HCT116 (cell line): ENCODE results near the gene SUN3. TPM values are rescaled to one million over a fixed set of nuclear protein-coding genes. Genes with fewer than 3 reads are reported as not detected.

Source experiments
- ATAC-seq: fragments of 200-7000 bp; cut with Tn5 transposase; 2 replicates; pipeline ENCODE4 v1.9.1; 2020; ENCODE audit warnings: mild to moderate bottlenecking, moderate library complexity
- BruUV-seq: library from RNA; stranded (reverse); fragments of 400-500 nt; replicated peaks from 2 replicates; lab custom pipeline; 2021; lab: Mats Ljungman, UMichigan
- CTCF ChIA-PET: fragments of 300-600 bp; sonication (Branson Sonifier 250); formaldehyde crosslinking; loops from one replicate; lab custom pipeline; 2021; ENCODE audit warnings: antibody characterized with exemption; lab: Charles Lee
- POLR2A ChIA-PET: fragments of 300-600, 350-600 bp; sonication (Branson Sonifier 250); formaldehyde crosslinking; loops from one replicate; lab custom pipeline; 2021; ENCODE audit warnings: antibody characterized with exemption; lab: Charles Lee
- RAD21 ChIA-PET, 2 experiments: fragments of 300-600 bp; sonication (Branson Sonifier 250); formaldehyde crosslinking; loops; one replicate each; lab custom pipeline; 2023; ENCODE audit warnings: low total read pairs in 2 of 2; ENCODE audit not compliant: uncharacterized antibody in 2 of 2, unreplicated experiment in 2 of 2, low non-redundant PET in 1 of 2; lab: Charles Lee
- DNase-seq: peaks from one replicate; pipeline ENCODE4 v3.0.0-alpha.2; 2010; ENCODE audit warnings: low read depth, low spot score
- H2AFZ ChIP-seq: fragments of 200-600 bp; shearing (Covaris generic), sonication (generic); 2 replicates; pipeline ENCODE4 v1.6.1; 2017; ENCODE audit warnings: low read depth, mixed run types, mixed read lengths, antibody characterized with exemption, low read length; ENCODE audit not compliant: poor library complexity, severe bottlenecking
- H3K27ac ChIP-seq: 2 replicates; pipeline ENCODE4 v1.5.1; 2012; ENCODE audit warnings: low read depth, low read length
- H3K27me3 ChIP-seq: fragments of 200-600 bp; sonication (generic); 2 replicates; pipeline ENCODE4 v1.6.1; 2016; ENCODE audit warnings: mixed run types, low read length, mixed read lengths; ENCODE audit not compliant: insufficient read depth
- H3K36me3 ChIP-seq, 2 experiments: fragments of 200-500 bp in 1 of 2; fragments of 200-600 bp in 1 of 2; sonication (Bioruptor generic) in 1 of 2; sonication (generic) in 1 of 2; 2 replicates each; pipeline versions ENCODE4 v1.5.1 to v1.6.1; 2014 to 2016; ENCODE audit warnings: low read length in 2 of 2, inconsistent platforms in 1 of 2, mixed read lengths in 1 of 2, mixed run types in 1 of 2; ENCODE audit not compliant: insufficient read depth in 2 of 2, control insufficient read depth in 1 of 2
- H3K4me1 ChIP-seq, 2 experiments: fragments of 200-600 bp in 1 of 2; sonication (generic) in 1 of 2; 2 replicates each; pipeline versions ENCODE4 v1.5.1 to v1.6.1; 2012 to 2017; ENCODE audit warnings: low read length in 2 of 2, inconsistent platforms in 1 of 2, mild to moderate bottlenecking in 1 of 2, mixed read lengths in 1 of 2, mixed run types in 1 of 2, moderate library complexity in 1 of 2; ENCODE audit not compliant: insufficient read depth in 2 of 2, control insufficient read depth in 1 of 2
- H3K4me2 ChIP-seq: fragments of 200-600 bp; sonication (generic); 2 replicates; pipeline ENCODE4 v1.6.1; 2017; ENCODE audit warnings: mixed run types, low read length, mixed read lengths
- H3K4me3 ChIP-seq, 2 experiments: fragments of 200-600 bp in 1 of 2; sonication (generic) in 1 of 2; replicated peaks in 1 of 2; 2 replicates each; pipeline ENCODE4 v1.5.1; 2011 to 2016; ENCODE audit warnings: low read length in 2 of 2, control low read depth in 1 of 2, low read depth in 1 of 2, mild to moderate bottlenecking in 1 of 2, mixed read lengths in 1 of 2, mixed run types in 1 of 2
- H3K79me2 ChIP-seq: fragments of 200-600 bp; sonication (generic); 2 replicates; pipeline ENCODE4 v1.6.1; 2017; ENCODE audit warnings: mild to moderate bottlenecking, mixed run types, low read length, moderate library complexity, mixed read lengths; ENCODE audit not compliant: insufficient read depth
- H3K9ac ChIP-seq: fragments of 200-600 bp; sonication (generic); 2 replicates; pipeline ENCODE4 v1.6.1; 2016; ENCODE audit warnings: low read length, mixed read lengths
- H3K9me2 ChIP-seq: fragments of 200-600 bp; sonication (generic), shearing (Covaris generic); 2 replicates; pipeline ENCODE4 v1.6.1; 2017; ENCODE audit warnings: mixed run types, mild to moderate bottlenecking, moderate library complexity; ENCODE audit not compliant: insufficient read depth
- H3K9me3 ChIP-seq, 2 experiments: fragments of 200-500 bp in 1 of 2; fragments of 200-600 bp in 1 of 2; sonication (Bioruptor generic) in 1 of 2; sonication (generic) in 1 of 2; 2 replicates each; pipeline ENCODE4 v1.6.1; 2014 to 2017; ENCODE audit warnings: low read length in 2 of 2, mixed read lengths in 2 of 2, inconsistent platforms in 1 of 2, low read depth in 1 of 2, mild to moderate bottlenecking in 1 of 2, mixed run types in 1 of 2, moderate library complexity in 1 of 2; ENCODE audit not compliant: control insufficient read depth in 1 of 2, insufficient read depth in 1 of 2
- H4K20me1 ChIP-seq: fragments of 200-600 bp; sonication (generic), shearing (Covaris generic); 2 replicates; pipeline ENCODE4 v1.6.1; 2017; ENCODE audit warnings: mixed run types, mild to moderate bottlenecking, moderate library complexity; ENCODE audit not compliant: insufficient read depth
- CBX3 ChIP-seq: IDR thresholded peaks from 2 replicates; pipeline ENCODE4 v1.6.1; 2012; ENCODE audit warnings: low read depth
- EZH2 ChIP-seq: fragments of 200-600 bp; sonication (generic); IDR thresholded peaks from 2 replicates; pipeline ENCODE4 v1.6.1; 2017; ENCODE audit warnings: antibody characterized with exemption, mixed run types
- SP1 ChIP-seq: IDR thresholded peaks from 2 replicates; pipeline ENCODE4 v1.6.1; 2012; ENCODE audit warnings: low read depth
- SRF ChIP-seq: IDR thresholded peaks from 2 replicates; pipeline ENCODE4 v1.6.1; 2012; ENCODE audit warnings: low read depth
- ZFX ChIP-seq: fragments of 450-650 bp; IDR thresholded peaks from 2 replicates; pipeline ENCODE4 v1.6.1; 2017
- ZNF274 ChIP-seq: fragments of 200-500 bp; sonication (Bioruptor generic); IDR thresholded peaks from 2 replicates; pipeline ENCODE4 v1.6.1; 2014; ENCODE audit warnings: mild to moderate bottlenecking, low read depth, low read length, inconsistent platforms
- intact Hi-C: fragments of 100-400 bp; cut with micrococcal nuclease; formaldehyde crosslinking; loops from 2 replicates; pipeline ENCODE4 v1.10.0; 2022
- total RNA-seq: library from RNA; stranded (reverse); gene quantifications from one replicate; pipeline ENCODE4 v1.2.1, GENCODE V29; 2021; ENCODE audit not compliant: unreplicated experiment
- TF ChIP-seq, protein P1 (sequence below): IDR thresholded peaks from 2 replicates; pipeline ENCODE4 v1.6.1; 2012; ENCODE audit warnings: low read depth
- TF ChIP-seq, protein P2 (sequence below): IDR thresholded peaks from 2 replicates; pipeline ENCODE4 v1.6.1; 2011; ENCODE audit warnings: mild to moderate bottlenecking, low read length, moderate library complexity; ENCODE audit not compliant: insufficient replicate concordance; ENCODE audit errors: extremely low read depth

SUN3 gene
- total RNA-seq, 1 experiment from 2014 or later, result 4.5 TPM

GRCh38 chr7:48041653-48041970 lies 12.7 kb upstream of the SUN3 start:
- Histone ChIP-seq H4K20me1 (no peaks in the 10 kb centered on the region), H3K79me2 (no peaks in the 10 kb centered on the region), H2AFZ (no peak overlapping the region), H3K4me1 (peaks cover 0 to 8% of the 10 kb centered on the region in 2 experiments; a peak in 1 of 4 replicates), H3K9me3 (no peaks in the 10 kb centered on the region), H3K9ac (no peak overlapping the region), H3K4me2 (no peak overlapping the region), H3K9me2 (no peaks in the 10 kb centered on the region), H3K27ac (no peak overlapping the region), H3K36me3 (no peaks in the 10 kb centered on the region), H3K27me3 (no peaks in the 10 kb centered on the region), H3K4me3 (no peak overlapping the region)
- DNase-seq (no peak), ATAC-seq (no peak)
- intact Hi-C loops, result no loop called here
- no TSS peak for BruUV-seq
- CTCF ChIA-PET, result no interaction called here
- RAD21 ChIA-PET, result no interaction called here
- POLR2A ChIA-PET, result no interaction called here
- TF ChIP-seq, protein P1, sequence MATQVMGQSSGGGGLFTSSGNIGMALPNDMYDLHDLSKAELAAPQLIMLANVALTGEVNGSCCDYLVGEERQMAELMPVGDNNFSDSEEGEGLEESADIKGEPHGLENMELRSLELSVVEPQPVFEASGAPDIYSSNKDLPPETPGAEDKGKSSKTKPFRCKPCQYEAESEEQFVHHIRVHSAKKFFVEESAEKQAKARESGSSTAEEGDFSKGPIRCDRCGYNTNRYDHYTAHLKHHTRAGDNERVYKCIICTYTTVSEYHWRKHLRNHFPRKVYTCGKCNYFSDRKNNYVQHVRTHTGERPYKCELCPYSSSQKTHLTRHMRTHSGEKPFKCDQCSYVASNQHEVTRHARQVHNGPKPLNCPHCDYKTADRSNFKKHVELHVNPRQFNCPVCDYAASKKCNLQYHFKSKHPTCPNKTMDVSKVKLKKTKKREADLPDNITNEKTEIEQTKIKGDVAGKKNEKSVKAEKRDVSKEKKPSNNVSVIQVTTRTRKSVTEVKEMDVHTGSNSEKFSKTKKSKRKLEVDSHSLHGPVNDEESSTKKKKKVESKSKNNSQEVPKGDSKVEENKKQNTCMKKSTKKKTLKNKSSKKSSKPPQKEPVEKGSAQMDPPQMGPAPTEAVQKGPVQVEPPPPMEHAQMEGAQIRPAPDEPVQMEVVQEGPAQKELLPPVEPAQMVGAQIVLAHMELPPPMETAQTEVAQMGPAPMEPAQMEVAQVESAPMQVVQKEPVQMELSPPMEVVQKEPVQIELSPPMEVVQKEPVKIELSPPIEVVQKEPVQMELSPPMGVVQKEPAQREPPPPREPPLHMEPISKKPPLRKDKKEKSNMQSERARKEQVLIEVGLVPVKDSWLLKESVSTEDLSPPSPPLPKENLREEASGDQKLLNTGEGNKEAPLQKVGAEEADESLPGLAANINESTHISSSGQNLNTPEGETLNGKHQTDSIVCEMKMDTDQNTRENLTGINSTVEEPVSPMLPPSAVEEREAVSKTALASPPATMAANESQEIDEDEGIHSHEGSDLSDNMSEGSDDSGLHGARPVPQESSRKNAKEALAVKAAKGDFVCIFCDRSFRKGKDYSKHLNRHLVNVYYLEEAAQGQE, result no peak
- TF ChIP-seq CBX3 (no peak), SRF (no peak), ZNF274 (no peak), ZFX (no peak), EZH2 (no peak), SP1 (no peak)
- TF ChIP-seq, protein P2, sequence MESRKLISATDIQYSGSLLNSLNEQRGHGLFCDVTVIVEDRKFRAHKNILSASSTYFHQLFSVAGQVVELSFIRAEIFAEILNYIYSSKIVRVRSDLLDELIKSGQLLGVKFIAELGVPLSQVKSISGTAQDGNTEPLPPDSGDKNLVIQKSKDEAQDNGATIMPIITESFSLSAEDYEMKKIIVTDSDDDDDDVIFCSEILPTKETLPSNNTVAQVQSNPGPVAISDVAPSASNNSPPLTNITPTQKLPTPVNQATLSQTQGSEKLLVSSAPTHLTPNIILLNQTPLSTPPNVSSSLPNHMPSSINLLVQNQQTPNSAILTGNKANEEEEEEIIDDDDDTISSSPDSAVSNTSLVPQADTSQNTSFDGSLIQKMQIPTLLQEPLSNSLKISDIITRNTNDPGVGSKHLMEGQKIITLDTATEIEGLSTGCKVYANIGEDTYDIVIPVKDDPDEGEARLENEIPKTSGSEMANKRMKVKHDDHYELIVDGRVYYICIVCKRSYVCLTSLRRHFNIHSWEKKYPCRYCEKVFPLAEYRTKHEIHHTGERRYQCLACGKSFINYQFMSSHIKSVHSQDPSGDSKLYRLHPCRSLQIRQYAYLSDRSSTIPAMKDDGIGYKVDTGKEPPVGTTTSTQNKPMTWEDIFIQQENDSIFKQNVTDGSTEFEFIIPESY, result no peak
